ENCODE data around the gene MXI1. TPM values are rescaled to one million over a fixed set of nuclear protein-coding genes. Genes with fewer than 3 reads are reported as not detected.

The MXI1 gene
- total RNA-seq, 1 experiment from 2014 or later, result 11.0 TPM

DNA sequence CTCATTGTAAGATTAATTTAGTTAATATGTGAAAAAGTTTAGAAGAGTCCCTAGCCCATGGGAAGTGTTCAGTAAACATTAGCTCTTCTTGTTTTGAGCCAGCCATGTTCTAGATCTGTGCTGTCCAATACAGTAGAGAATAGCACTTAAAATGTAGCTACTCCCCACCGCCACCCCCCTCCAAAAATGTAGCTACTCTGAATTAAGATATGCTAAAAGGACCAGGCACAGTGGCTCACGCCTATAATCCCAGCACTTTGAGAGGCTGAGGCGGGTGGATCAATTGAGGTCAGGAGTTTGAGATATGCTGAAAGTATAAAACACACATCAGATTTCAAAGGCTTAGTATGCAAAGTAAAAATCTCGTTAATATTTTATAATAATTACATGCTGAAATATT lies 47.3 kb upstream of the MXI1 start:
- Mint-ChIP-seq H3K4me1 (ENCODE audit: low read depth, unreplicated experiment) (peaks cover 23% of the 10 kb centered on the region), H3K27ac (ENCODE audit: unreplicated experiment) (no peak overlapping the region), H3K4me3 (ENCODE audit: unreplicated experiment) (no peak overlapping the region), H3K36me3 (ENCODE audit: insufficient read depth, unreplicated experiment) (no peaks in the 10 kb centered on the region), H3K9me3 (ENCODE audit: unreplicated experiment) (no peaks in the 10 kb centered on the region), H3K27me3 (ENCODE audit: insufficient read depth, unreplicated experiment) (no peaks in the 10 kb centered on the region)
- intact Hi-C loops (cut with micrococcal nuclease; ENCODE audit: unreplicated experiment), result no loop called here
- CTCF ChIA-PET, result interaction anchor here (0.6 kb wide), 1 partner anchor 44 kb away, joined by 3 read pairs; no protein-coding TSS in a partner anchor
- DNase-seq, result no peak
- H3K4me1 ChIP-seq, result peaks cover 24% of the 10 kb centered on the region
- no TSS peak for BruUV-seq (replicated peaks)
- H3K4me3 ChIP-seq (ENCODE audit: low read depth, low read length), result no peak overlapping the region
- H3K27me3 ChIP-seq (replicated peaks; ENCODE audit: control insufficient read depth, insufficient read depth, low read length), result no peaks in the 10 kb centered on the region
- POLR2A ChIA-PET, result no interaction called here
- no peaks in the 10 kb centered on the region for H3K36me3 ChIP-seq (ENCODE audit: control insufficient read depth, insufficient read depth, low read length)
- TF ChIP-seq, protein P1, sequence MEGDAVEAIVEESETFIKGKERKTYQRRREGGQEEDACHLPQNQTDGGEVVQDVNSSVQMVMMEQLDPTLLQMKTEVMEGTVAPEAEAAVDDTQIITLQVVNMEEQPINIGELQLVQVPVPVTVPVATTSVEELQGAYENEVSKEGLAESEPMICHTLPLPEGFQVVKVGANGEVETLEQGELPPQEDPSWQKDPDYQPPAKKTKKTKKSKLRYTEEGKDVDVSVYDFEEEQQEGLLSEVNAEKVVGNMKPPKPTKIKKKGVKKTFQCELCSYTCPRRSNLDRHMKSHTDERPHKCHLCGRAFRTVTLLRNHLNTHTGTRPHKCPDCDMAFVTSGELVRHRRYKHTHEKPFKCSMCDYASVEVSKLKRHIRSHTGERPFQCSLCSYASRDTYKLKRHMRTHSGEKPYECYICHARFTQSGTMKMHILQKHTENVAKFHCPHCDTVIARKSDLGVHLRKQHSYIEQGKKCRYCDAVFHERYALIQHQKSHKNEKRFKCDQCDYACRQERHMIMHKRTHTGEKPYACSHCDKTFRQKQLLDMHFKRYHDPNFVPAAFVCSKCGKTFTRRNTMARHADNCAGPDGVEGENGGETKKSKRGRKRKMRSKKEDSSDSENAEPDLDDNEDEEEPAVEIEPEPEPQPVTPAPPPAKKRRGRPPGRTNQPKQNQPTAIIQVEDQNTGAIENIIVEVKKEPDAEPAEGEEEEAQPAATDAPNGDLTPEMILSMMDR (IDR thresholded peaks at IDR 0.05; ENCODE audit: insufficient read depth in 1 of 2, low read depth in 1 of 2, low read length in 1 of 2, severe bottlenecking in 1 of 2, unreplicated experiment in 1 of 2), result no peak
- no peaks in the 10 kb centered on the region for H3K9me3 ChIP-seq

DNA sequence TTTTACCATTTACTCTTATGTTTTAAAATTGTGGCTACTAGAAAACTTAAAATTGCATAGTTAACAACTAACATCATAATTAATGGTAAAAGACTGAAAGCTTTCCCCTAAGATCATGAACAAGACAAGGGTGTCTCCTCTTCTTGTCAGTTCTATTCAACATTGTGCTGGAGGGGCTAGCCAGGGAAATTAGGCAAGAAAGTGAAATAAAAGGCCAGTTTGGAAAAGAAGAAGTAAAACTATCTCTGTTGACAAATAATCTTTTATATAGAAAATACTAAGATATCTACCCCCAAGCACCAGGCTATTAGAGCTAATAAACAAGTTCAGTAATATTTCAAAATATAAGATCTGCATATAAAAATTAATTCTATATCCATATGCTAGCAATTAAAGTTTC lies 46.9 kb upstream of the MXI1 start:
- CTCF ChIA-PET, result no interaction called here
- no TSS peak for BruUV-seq (replicated peaks)
- H3K4me1 ChIP-seq, result peaks cover 28% of the 10 kb centered on the region
- no peaks in the 10 kb centered on the region for H3K27me3 Mint-ChIP-seq (ENCODE audit: insufficient read depth, unreplicated experiment)
- POLR2A ChIA-PET, result interaction anchor here (1.0 kb wide), 1 partner anchor 50 kb away, joined by 12 read pairs; no protein-coding TSS in a partner anchor
- no peaks in the 10 kb centered on the region for H3K9me3 Mint-ChIP-seq (ENCODE audit: unreplicated experiment)
- TF ChIP-seq, protein P1 (IDR thresholded peaks at IDR 0.05; ENCODE audit: insufficient read depth in 1 of 2, low read depth in 1 of 2, low read length in 1 of 2, severe bottlenecking in 1 of 2, unreplicated experiment in 1 of 2), result no peak
- DNase-seq, result no peak
- H3K4me3 ChIP-seq (ENCODE audit: low read depth, low read length), result no peak overlapping the region
- H3K4me3 Mint-ChIP-seq (ENCODE audit: unreplicated experiment), result no peak overlapping the region
- H3K36me3 Mint-ChIP-seq (ENCODE audit: insufficient read depth, unreplicated experiment), result no peaks in the 10 kb centered on the region
- intact Hi-C loops (cut with micrococcal nuclease; ENCODE audit: unreplicated experiment), result no loop called here
- no peak overlapping the region for H3K27ac Mint-ChIP-seq (ENCODE audit: unreplicated experiment)
- no peaks in the 10 kb centered on the region for H3K9me3 ChIP-seq
- no peaks in the 10 kb centered on the region for H3K27me3 ChIP-seq (replicated peaks; ENCODE audit: control insufficient read depth, insufficient read depth, low read length)
- no peaks in the 10 kb centered on the region for H3K36me3 ChIP-seq (ENCODE audit: control insufficient read depth, insufficient read depth, low read length)
- H3K4me1 Mint-ChIP-seq (ENCODE audit: low read depth, unreplicated experiment), result peaks cover 23% of the 10 kb centered on the region

DNA sequence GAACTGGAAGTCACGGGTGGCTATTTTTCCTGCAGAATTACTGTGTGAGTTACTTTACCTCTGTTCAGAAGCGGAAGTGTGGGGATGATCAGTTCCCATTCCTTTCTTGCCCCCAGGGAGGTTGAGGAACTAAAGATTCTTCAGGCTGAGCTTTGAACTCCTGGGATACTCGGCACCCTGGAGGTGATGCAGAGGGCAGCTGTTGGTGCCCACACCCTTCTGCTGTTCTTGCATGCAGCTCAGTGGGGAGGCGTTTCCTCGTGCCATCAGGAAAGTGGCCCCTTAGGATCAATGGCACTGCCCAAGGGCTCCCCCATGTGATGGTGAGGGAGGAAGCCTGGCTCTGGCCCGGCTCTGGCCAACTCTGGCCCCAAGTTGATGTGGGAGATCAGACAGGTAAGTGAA lies 44.7 kb upstream of the MXI1 start:
- Mint-ChIP-seq H3K27me3 (ENCODE audit: insufficient read depth, unreplicated experiment) (no peaks in the 10 kb centered on the region), H3K4me3 (ENCODE audit: unreplicated experiment) (peak overlapping the region; percentile 55), H3K9me3 (ENCODE audit: unreplicated experiment) (no peaks in the 10 kb centered on the region), H3K36me3 (ENCODE audit: insufficient read depth, unreplicated experiment) (no peaks in the 10 kb centered on the region), H3K4me1 (ENCODE audit: low read depth, unreplicated experiment) (peaks cover 31% of the 10 kb centered on the region), H3K27ac (ENCODE audit: unreplicated experiment) (peak overlapping the region; percentile 79)
- H3K36me3 ChIP-seq (ENCODE audit: control insufficient read depth, insufficient read depth, low read length), result no peaks in the 10 kb centered on the region
- TF ChIP-seq, protein P1 (IDR thresholded peaks at IDR 0.05; ENCODE audit: insufficient read depth in 1 of 2, low read depth in 1 of 2, low read length in 1 of 2, severe bottlenecking in 1 of 2, unreplicated experiment in 1 of 2), result no peak
- ChIA-PET CTCF (interaction anchor here (0.5 to 0.6 kb wide), 3 partner anchors 15 to 170 kb away, joined by 3 read pairs; no protein-coding TSS in a partner anchor), POLR2A (no interaction called here)
- intact Hi-C loops (cut with micrococcal nuclease; ENCODE audit: unreplicated experiment), result loop anchor here (1.0 to 2.0 kb wide), 4 partner anchors 18 to 63 kb away; partner anchors contain the start of gene MXI1
- H3K27me3 ChIP-seq (replicated peaks; ENCODE audit: control insufficient read depth, insufficient read depth, low read length), result no peaks in the 10 kb centered on the region
- DNase-seq, result peak in 1 of 2 experiments; percentile 34
- H3K4me3 ChIP-seq (ENCODE audit: low read depth, low read length), result no peak overlapping the region
- no TSS peak for BruUV-seq (replicated peaks)
- no peaks in the 10 kb centered on the region for H3K9me3 ChIP-seq
- H3K4me1 ChIP-seq, result peaks cover 39% of the 10 kb centered on the region

All from Caco-2 (cell line).